Measurements from ENCODE around the gene UBXN7.
"Not testable (repeated sequence)": the region's sequence is repeated elsewhere in the genome, so short reads cannot be mapped to it uniquely, and the experiment has no call there.

Gene UBXN7, protein sequence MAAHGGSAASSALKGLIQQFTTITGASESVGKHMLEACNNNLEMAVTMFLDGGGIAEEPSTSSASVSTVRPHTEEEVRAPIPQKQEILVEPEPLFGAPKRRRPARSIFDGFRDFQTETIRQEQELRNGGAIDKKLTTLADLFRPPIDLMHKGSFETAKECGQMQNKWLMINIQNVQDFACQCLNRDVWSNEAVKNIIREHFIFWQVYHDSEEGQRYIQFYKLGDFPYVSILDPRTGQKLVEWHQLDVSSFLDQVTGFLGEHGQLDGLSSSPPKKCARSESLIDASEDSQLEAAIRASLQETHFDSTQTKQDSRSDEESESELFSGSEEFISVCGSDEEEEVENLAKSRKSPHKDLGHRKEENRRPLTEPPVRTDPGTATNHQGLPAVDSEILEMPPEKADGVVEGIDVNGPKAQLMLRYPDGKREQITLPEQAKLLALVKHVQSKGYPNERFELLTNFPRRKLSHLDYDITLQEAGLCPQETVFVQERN

DNA sequence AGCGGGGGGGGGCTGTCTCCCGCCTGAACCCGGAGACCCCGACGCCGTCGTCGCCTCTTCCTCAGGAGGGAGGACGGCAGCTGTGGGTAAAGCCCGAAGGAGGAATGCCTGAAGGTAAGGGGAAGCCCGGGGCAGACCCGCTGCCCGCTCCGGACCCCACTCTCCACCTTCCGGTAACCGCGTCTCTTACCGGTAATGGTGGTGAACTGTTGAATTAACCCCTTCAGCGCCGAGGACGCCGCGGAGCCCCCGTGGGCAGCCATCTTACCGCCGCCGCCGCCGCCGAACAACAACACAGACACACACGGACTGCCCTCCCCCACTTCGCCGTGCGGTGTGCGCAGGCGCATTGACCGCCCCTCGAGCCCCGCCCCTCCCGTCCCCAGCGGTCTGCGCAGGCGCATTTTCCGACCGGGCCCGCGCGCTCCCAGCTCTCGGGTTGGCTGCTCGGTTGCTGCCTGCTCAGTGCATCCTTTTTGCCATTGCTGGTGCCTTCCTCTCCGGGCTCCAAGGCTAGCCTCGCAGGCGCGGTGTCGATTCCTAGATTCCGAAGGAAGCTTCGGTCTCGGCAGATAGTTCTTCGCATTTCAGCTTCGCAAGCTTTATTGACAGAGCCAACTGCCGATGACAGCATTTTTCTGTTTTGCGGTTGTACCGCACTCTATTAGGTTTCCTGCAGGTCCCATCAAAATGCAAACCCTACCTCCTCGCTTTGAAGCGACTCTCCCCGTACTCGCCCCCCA is at the start of gene UBXN7:
Gene UBXN7 (minus strand): TSS at position 291 of the 743 bp plus-strand sequence. CDS start 28 bp downstream, at position 263.
- DNase-seq (ENCODE audit: low spot score), result peak; percentile 100

- no peak for DNase-seq (ENCODE audit: low spot score)
Measured at GRCh38 chr3:196477678-196478077, 45.5 kb upstream of the UBXN7 start.

GRCh38 chr3:196472286-196472685 is 40.1 kb upstream of the UBXN7 start:
- DNase-seq (ENCODE audit: low spot score), result no peak

GRCh38 chr3:196471551-196471950 is 39.3 kb upstream of the UBXN7 start:
- DNase-seq (ENCODE audit: low spot score), result peak; percentile 42

GRCh38 chr3:196470182-196470581 is 38.0 kb upstream of the UBXN7 start:
- DNase-seq (ENCODE audit: low spot score), result not testable (repeated sequence)

DNA sequence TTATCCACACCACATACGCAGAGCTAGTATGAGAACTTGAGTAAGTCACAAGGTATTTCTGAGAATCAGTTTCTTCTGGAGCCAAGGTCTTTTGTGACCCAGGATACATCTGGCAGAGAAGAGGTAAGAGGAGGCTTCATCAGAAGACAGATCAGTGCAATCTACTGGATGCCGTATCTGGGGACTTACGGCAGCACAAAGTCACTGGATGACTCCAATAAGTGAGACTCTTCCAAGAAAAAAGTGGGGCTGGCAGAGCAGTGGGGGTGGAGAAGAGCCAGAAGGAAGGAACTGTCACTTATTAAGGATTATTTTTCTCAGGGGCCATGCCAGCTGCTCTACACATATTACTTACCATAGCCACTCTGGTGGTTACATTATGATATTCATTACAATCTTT is 31.6 kb upstream of the UBXN7 start:
- DNase-seq (ENCODE audit: low spot score), result no peak

- DNase-seq (ENCODE audit: low spot score), result no peak
Measured at GRCh38 chr3:196463478-196463756, 31.2 kb upstream of the UBXN7 start.

GRCh38 chr3:196462680-196463477 is 30.7 kb upstream of the UBXN7 start:
- DNase-seq (ENCODE audit: low spot score), result not testable (repeated sequence)

DNA sequence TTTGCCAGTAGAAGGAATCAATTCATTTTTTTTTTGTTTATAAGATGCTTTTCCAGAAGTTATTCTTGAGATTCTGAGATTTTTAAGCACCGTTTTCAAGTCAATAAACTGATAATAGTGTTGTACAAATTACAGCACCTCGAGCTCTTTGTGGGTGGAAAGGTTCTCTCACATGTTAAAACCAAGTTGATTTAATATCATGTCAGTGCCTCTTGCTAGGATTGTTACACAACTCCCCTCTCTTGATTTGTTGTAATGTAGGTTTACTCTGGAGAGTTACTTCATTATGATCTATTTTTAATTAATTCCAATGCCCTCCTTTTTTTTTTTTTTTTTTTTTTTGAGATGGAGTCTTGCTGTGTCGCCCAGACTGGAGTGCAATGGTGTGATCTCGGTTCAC is 25.8 kb upstream of the UBXN7 start:
- no peak for DNase-seq (ENCODE audit: low spot score)

- not testable (repeated sequence) for DNase-seq (ENCODE audit: low spot score)
Measured at GRCh38 chr3:196457470-196457869, 25.2 kb upstream of the UBXN7 start.

DNA sequence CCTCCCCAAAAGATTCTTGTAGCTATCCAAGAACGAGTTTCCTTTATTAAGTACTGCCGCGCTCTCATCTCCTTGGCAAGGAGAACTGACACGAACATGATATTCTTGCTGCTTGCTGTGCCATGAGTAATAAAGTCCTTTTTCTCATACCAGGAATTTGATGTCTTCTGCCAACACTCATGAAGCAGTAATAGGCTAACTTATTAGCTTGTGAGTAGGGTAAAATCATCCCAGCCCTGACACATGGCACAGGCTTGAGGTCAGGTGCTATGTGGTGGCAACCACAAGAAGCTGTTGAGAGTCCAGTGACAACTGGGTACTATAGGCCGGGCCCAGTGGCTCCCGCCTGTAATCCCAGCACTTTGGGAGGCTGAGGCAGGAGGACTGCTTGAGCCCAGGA is 22.7 kb upstream of the UBXN7 start:
- DNase-seq (ENCODE audit: low spot score), result peak; percentile 56

DNA sequence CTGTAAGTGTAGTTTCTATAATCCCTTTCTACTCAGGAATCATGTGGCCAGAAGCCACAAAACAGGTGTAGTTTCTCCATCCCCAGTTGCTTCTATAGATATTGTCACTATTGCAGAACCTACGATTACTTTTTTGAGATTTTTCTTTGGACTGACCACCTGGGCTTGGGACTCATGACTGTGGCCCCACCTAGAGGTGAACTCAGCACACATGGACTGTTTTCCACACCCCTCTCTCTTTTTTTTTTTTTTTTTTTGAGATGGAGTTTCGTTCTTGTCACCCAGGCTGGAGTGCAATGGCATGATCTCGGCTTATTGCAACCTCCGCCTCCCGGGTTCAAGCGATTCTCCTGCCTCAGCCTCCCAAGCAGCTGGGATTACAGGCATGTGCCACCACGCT is 13.2 kb upstream of the UBXN7 start:
- not testable (repeated sequence) for DNase-seq (ENCODE audit: low spot score)

- no peak for DNase-seq (ENCODE audit: low spot score)
Measured at GRCh38 chr3:196444500-196444894, 12.3 kb upstream of the UBXN7 start.

DNA sequence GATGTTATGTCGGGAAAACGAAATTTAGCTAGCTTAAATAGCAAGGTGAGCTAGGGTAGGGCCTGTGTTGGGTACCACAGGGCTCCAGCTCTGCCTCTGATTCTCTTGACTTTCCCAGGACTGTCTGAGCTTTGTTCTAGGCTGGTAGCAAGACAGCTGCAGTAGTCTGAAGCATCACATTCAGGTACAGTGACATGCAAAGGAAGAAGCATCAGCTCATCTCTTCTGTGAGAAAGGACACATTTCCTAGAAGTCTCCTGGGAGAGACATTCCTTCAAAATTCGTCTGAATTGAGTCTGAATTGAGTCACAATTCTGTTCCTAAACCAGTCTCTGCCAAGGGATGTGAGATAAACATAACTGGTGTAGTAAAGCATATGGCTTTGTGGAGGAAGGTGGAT is 8.5 kb upstream of the UBXN7 start:
- DNase-seq (ENCODE audit: low spot score), result peak; percentile 12

- DNase-seq (ENCODE audit: low spot score), result peak; percentile 60
Measured at GRCh38 chr3:196440041-196440537, 7.9 kb upstream of the UBXN7 start.

DNA sequence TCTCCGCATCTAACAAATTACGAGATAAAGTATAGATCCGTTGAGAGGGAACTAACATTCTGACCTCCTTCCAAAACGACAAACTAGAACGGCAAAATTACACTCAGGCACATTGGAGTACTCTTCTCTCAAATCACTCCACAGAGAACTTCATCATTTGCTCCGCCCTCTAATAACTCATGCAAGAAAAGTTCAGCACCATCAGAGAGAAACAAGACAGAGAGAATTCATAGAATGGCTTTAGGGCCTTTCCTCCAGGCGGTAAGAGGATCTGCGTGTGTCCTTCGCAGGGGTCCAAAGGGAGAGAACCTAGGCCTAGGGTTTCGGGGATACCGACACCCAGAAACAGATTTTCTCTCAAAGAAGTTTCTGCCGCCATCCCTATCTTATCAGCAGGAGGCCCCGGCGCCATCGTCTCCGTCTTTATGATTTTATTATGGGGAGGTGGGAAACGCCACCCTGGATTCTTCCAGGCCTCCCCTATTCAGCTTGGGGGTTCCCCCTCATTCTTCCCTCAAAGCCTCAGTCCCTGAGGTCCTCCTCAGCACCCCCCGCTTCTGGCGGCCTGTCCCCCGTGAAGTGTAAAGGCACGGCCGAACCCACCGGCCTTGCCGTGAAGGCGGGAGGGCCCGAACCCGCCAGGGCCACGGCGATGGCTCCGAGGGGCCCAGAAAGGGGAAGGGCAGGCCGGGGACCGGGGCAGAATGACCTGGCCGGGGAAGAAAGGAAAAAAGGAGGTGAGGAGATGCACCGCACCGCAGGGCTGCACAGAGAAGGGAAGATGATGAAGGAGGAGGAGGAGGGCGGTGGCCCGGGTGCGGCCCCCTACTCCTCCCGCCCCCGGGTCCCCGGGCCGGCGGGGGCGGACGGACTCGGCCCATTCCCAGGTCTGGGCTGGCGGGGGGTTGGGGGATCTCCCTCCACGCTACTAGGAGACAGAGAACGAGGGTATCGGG is 768 bp downstream of the UBXN7 start:
- DNase-seq (ENCODE audit: low spot score), result peak; percentile 67

- no peak for DNase-seq (ENCODE audit: low spot score)
Measured at GRCh38 chr3:196428041-196428440, 4.2 kb downstream of the UBXN7 start.

GRCh38 chr3:196424421-196424820 is 7.8 kb downstream of the UBXN7 start:
- not testable (repeated sequence) for DNase-seq (ENCODE audit: low spot score)

DNA sequence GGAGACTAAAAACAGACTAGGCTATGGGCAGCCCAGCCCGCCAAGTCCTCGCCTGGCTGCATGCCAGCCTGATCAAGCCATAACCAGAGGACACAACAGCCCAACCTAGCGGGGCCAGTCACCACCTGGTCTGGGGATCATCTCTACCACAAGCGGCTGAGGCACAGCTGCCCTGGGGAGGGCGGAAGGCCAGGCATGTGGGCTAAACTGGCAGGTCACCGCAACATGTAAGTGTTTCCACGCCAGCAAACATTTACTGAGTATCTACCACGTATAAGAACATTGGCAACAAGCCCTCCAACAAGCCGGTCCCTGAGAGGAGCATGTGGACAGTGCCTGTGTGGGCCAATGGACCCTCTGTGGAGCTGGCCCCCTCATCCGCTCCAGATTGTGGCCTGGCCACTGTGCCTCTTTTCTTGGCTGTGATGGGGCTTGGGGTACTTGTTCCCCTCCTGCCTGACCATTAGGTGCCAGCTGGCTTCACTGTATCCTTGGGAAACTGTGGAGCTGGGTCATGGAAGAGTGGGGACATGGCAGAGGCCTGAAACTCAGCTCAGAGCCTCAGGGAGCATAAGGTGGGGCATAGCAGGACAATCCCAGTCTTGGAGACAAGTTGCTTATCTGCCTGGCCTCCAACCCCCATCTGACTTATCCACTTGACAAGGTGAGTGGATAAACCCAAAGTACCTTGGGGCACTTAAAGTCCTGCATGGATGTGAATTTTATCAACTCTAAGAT is 9.0 kb downstream of the UBXN7 start:
- no peak for DNase-seq (ENCODE audit: low spot score)

DNA sequence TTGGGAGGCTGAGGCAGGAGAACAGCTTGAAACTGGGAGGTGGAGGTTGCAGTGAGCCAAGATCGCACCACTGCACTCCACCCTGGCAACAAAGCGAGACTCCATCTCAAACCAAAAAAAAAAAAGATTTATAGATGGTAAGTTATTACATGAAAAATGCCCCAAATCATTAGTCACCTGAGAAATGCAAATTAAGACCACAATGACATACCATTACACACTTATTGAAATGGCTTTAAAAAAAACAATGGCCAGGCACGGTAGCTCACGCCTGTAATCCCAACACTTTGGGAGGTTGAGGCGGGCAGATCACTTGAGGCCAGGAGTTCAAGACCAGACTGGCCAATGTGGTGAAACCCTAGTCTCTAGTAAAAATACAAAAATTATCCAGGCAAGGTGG is 10.6 kb downstream of the UBXN7 start:
- DNase-seq (ENCODE audit: low spot score), result not testable (repeated sequence)
